Measurements from ENCODE around the gene IGFBP2. TPM values are rescaled to one million over a fixed set of nuclear protein-coding genes. Genes with fewer than 3 reads are reported as not detected.
A peak's percentile ranks its signal among the peaks of the same experiment; 100 is the strongest.

IGFBP2 gene
- total RNA-seq, 1 donor from 2014 or later, result 2,855 TPM

DNA sequence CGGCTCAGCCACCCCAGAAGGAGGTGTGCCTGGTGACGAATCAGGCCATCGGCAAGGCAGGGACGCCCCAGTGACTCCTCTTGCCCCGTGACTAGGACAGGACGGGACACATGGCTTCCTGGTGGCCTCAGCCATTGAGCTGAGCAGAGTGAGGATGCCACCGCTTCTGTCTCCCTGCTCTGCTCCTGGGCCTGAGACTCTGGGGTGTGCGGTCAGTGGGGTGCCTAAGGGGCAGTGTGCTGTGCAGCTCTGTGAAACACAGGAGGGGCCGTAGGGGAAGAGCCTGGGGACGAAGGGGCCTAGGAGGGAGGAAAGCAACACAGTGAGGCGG, 37.8 kb downstream of the IGFBP2 start:
- Mint-ChIP-seq H3K27ac (ENCODE audit: unreplicated experiment) (peak overlapping the region; percentile 20), H3K9me3 (ENCODE audit: unreplicated experiment) (no peaks in the 10 kb centered on the region), H3K4me3 (ENCODE audit: unreplicated experiment) (no peak overlapping the region), H3K36me3 (ENCODE audit: unreplicated experiment) (peaks cover 38% of the 10 kb centered on the region), H3K4me1 (ENCODE audit: unreplicated experiment) (peaks cover 4% of the 10 kb centered on the region), H3K27me3 (ENCODE audit: unreplicated experiment) (no peaks in the 10 kb centered on the region)
- no peak for TF ChIP-seq CTCF (IDR thresholded peaks at IDR 0.05)
- no peak for DNase-seq (ENCODE audit: extremely low spot score, unreplicated experiment)

DNA sequence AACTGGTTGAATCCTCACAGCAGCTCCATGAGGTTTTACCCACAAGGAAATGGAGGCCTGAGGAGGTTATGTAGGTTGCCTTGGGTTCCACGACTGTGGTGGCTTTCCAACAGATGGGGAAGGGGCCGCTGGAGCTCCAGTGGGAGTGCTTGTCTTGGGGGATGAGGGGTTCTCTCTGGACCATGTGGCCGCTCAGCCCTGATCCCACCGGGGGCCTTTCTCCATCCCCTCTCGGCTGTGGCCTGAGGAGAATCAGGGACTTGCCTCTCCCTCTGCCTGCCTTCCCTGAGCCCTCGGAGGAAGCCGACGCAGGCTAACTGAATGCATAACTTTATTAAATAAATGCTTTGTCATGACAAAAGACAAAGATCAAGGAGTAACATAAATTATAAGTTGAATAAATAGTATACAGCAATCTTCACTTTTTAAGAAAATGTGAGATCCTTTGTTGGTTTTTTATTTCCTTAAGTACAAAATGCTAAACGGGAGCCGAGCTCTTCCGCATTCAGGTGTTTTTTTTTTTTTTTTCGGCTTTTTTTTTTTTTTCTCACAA, 38.6 kb downstream of the IGFBP2 start:
- H3K4me3 Mint-ChIP-seq (ENCODE audit: unreplicated experiment), result no peak overlapping the region
- peak overlapping the region; percentile 77 for H3K27ac Mint-ChIP-seq (ENCODE audit: unreplicated experiment)
- no peak for DNase-seq (ENCODE audit: extremely low spot score, unreplicated experiment)
- H3K27me3 Mint-ChIP-seq (ENCODE audit: unreplicated experiment), result no peaks in the 10 kb centered on the region
- H3K36me3 Mint-ChIP-seq (ENCODE audit: unreplicated experiment), result peaks cover 34% of the 10 kb centered on the region
- no peaks in the 10 kb centered on the region for H3K4me1 Mint-ChIP-seq (ENCODE audit: unreplicated experiment)
- H3K9me3 Mint-ChIP-seq (ENCODE audit: unreplicated experiment), result no peaks in the 10 kb centered on the region
- TF ChIP-seq CTCF (IDR thresholded peaks at IDR 0.05), result no peak

GRCh38 chr2:216672466-216672865, 39.2 kb downstream of the IGFBP2 start:
- Mint-ChIP-seq H3K27me3 (ENCODE audit: unreplicated experiment) (no peaks in the 10 kb centered on the region), H3K4me1 (ENCODE audit: unreplicated experiment) (no peaks in the 10 kb centered on the region), H3K36me3 (ENCODE audit: unreplicated experiment) (peaks cover 37% of the 10 kb centered on the region), H3K9me3 (ENCODE audit: unreplicated experiment) (no peaks in the 10 kb centered on the region), H3K4me3 (ENCODE audit: unreplicated experiment) (no peak overlapping the region), H3K27ac (ENCODE audit: unreplicated experiment) (peak overlapping the region; percentile 77)
- TF ChIP-seq CTCF (IDR thresholded peaks at IDR 0.05), result no peak
- no peak for DNase-seq (ENCODE audit: extremely low spot score, unreplicated experiment)

GRCh38 chr2:216673021-216673420, 39.8 kb downstream of the IGFBP2 start:
- H3K4me3 Mint-ChIP-seq (ENCODE audit: unreplicated experiment), result no peak overlapping the region
- TF ChIP-seq CTCF (IDR thresholded peaks at IDR 0.05), result no peak
- peaks cover 38% of the 10 kb centered on the region for H3K36me3 Mint-ChIP-seq (ENCODE audit: unreplicated experiment)
- no peaks in the 10 kb centered on the region for H3K27me3 Mint-ChIP-seq (ENCODE audit: unreplicated experiment)
- H3K4me1 Mint-ChIP-seq (ENCODE audit: unreplicated experiment), result no peaks in the 10 kb centered on the region
- DNase-seq (ENCODE audit: extremely low spot score, unreplicated experiment), result no peak
- no peaks in the 10 kb centered on the region for H3K9me3 Mint-ChIP-seq (ENCODE audit: unreplicated experiment)
- H3K27ac Mint-ChIP-seq (ENCODE audit: unreplicated experiment), result peak overlapping the region; percentile 63

GRCh38 chr2:216673609-216674008, 40.4 kb downstream of the IGFBP2 start:
- Mint-ChIP-seq H3K4me1 (ENCODE audit: unreplicated experiment) (no peaks in the 10 kb centered on the region), H3K27me3 (ENCODE audit: unreplicated experiment) (no peaks in the 10 kb centered on the region), H3K36me3 (ENCODE audit: unreplicated experiment) (peaks cover 42% of the 10 kb centered on the region), H3K4me3 (ENCODE audit: unreplicated experiment) (no peak overlapping the region), H3K27ac (ENCODE audit: unreplicated experiment) (peak overlapping the region; percentile 27), H3K9me3 (ENCODE audit: unreplicated experiment) (no peaks in the 10 kb centered on the region)
- DNase-seq (ENCODE audit: extremely low spot score, unreplicated experiment), result no peak
- no peak for TF ChIP-seq CTCF (IDR thresholded peaks at IDR 0.05)

All from osteocyte (in vitro differentiated cells).